ENCODE results near the gene TMEM114. TPM values are rescaled to one million over a fixed set of nuclear protein-coding genes. Genes with fewer than 3 reads are reported as not detected.

Gene TMEM114
- polyA plus RNA-seq, 1 donor (not counting 4 experiments of a cell fraction or from before 2014, with no cell fraction given): not detected

- DNase-seq (ENCODE audit: low read depth, low spot score): peak; percentile 21
- Histone ChIP-seq H3K4me1 (ENCODE audit: control insufficient read depth, extremely low read depth, insufficient read depth, low read length) (peaks cover 4% of the 10 kb centered on the region), H3K27me3 (ENCODE audit: control insufficient read depth, extremely low read depth, insufficient read depth, low read length) (peaks cover 5% of the 10 kb centered on the region), H2AFZ (ENCODE audit: control insufficient read depth, low read length) (no peak overlapping the region), H3K27ac (ENCODE audit: control insufficient read depth, insufficient read depth, low read length) (no peak overlapping the region), H3K4me2 (ENCODE audit: control insufficient read depth, extremely low read depth, insufficient read depth, low read depth, low read length) (peak overlapping the region; percentile 20), H3K36me3 (ENCODE audit: control insufficient read depth in 2 of 2, extremely low read depth in 1 of 2, insufficient read depth in 2 of 2, low read length in 2 of 2) (no peaks in the 10 kb centered on the region), H3K9me1 (ENCODE audit: control insufficient read depth, extremely low read depth, insufficient read depth, low read length) (no peaks in the 10 kb centered on the region), H3K9ac (ENCODE audit: control insufficient read depth, extremely low read depth, insufficient read depth, low read length) (no peak overlapping the region), H3K4me3 (ENCODE audit: control insufficient read depth in 2 of 3, extremely low read depth in 1 of 3, insufficient read depth in 2 of 3, low read depth in 1 of 3, low read length in 3 of 3) (no peak overlapping the region), H3K79me2 (ENCODE audit: control insufficient read depth, insufficient read depth, low read length) (no peaks in the 10 kb centered on the region), H3K9me3 (ENCODE audit: control insufficient read depth, low read depth, low read length) (no peaks in the 10 kb centered on the region), H4K20me1 (ENCODE audit: control insufficient read depth, extremely low read depth, insufficient read depth, low read length) (no peaks in the 10 kb centered on the region)
- FAIRE-seq: no peak
- no peak for TF ChIP-seq EZH2 (IDR thresholded peaks at IDR 0.05; ENCODE audit: low read length)
- TF ChIP-seq CTCF (optimal IDR thresholded peaks at IDR 0.05 in 1 of 3, IDR thresholded peaks at IDR 0.05 in 1 of 3, conservative IDR thresholded peaks at IDR 0.05 in 1 of 3; ENCODE audit: extremely low read depth in 1 of 3, insufficient read depth in 2 of 3, low read length in 3 of 3): peak; percentile 60 to 74 (median 65)
- dilution Hi-C loops (cut with MboI; ENCODE audit: extremely low pct_ligation_motif_present, low sequenced_read_pairs): no loop called here
These were observed 17.2 kb downstream of the TMEM114 start for GRCh38 chr16:8572919-8573724.

GRCh38 chr16:8572063-8572918, 18.0 kb downstream of the TMEM114 start:
- Histone ChIP-seq H3K27me3 (ENCODE audit: control insufficient read depth, extremely low read depth, insufficient read depth, low read length) (peaks cover 5% of the 10 kb centered on the region), H3K4me2 (ENCODE audit: control insufficient read depth, extremely low read depth, insufficient read depth, low read depth, low read length) (no peak overlapping the region), H3K36me3 (ENCODE audit: control insufficient read depth in 2 of 2, extremely low read depth in 1 of 2, insufficient read depth in 2 of 2, low read length in 2 of 2) (no peaks in the 10 kb centered on the region), H3K27ac (ENCODE audit: control insufficient read depth, insufficient read depth, low read length) (no peak overlapping the region), H4K20me1 (ENCODE audit: control insufficient read depth, extremely low read depth, insufficient read depth, low read length) (no peaks in the 10 kb centered on the region), H3K9me1 (ENCODE audit: control insufficient read depth, extremely low read depth, insufficient read depth, low read length) (no peaks in the 10 kb centered on the region), H3K9ac (ENCODE audit: control insufficient read depth, extremely low read depth, insufficient read depth, low read length) (no peak overlapping the region), H3K4me1 (ENCODE audit: control insufficient read depth, extremely low read depth, insufficient read depth, low read length) (peaks cover 4% of the 10 kb centered on the region), H2AFZ (ENCODE audit: control insufficient read depth, low read length) (no peak overlapping the region), H3K79me2 (ENCODE audit: control insufficient read depth, insufficient read depth, low read length) (no peaks in the 10 kb centered on the region), H3K4me3 (ENCODE audit: control insufficient read depth in 2 of 3, extremely low read depth in 1 of 3, insufficient read depth in 2 of 3, low read depth in 1 of 3, low read length in 3 of 3) (no peak overlapping the region), H3K9me3 (ENCODE audit: control insufficient read depth, low read depth, low read length) (no peaks in the 10 kb centered on the region)
- no peak for FAIRE-seq
- dilution Hi-C loops (cut with MboI; ENCODE audit: extremely low pct_ligation_motif_present, low sequenced_read_pairs): no loop called here
- no peak for DNase-seq (ENCODE audit: low read depth, low spot score)
- TF ChIP-seq CTCF (optimal IDR thresholded peaks at IDR 0.05 in 1 of 3, IDR thresholded peaks at IDR 0.05 in 1 of 3, conservative IDR thresholded peaks at IDR 0.05 in 1 of 3; ENCODE audit: extremely low read depth in 1 of 3, insufficient read depth in 2 of 3, low read length in 3 of 3) (no peak), EZH2 (IDR thresholded peaks at IDR 0.05; ENCODE audit: low read length) (no peak)

All from keratinocyte (primary cell).